ENCODE measurements around the gene CAMTA1. TPM values are rescaled to one million over a fixed set of nuclear protein-coding genes. Genes with fewer than 3 reads are reported as not detected.

CAMTA1 gene
- total RNA-seq, 1 donor from 2014 or later: 72.4 TPM

DNA sequence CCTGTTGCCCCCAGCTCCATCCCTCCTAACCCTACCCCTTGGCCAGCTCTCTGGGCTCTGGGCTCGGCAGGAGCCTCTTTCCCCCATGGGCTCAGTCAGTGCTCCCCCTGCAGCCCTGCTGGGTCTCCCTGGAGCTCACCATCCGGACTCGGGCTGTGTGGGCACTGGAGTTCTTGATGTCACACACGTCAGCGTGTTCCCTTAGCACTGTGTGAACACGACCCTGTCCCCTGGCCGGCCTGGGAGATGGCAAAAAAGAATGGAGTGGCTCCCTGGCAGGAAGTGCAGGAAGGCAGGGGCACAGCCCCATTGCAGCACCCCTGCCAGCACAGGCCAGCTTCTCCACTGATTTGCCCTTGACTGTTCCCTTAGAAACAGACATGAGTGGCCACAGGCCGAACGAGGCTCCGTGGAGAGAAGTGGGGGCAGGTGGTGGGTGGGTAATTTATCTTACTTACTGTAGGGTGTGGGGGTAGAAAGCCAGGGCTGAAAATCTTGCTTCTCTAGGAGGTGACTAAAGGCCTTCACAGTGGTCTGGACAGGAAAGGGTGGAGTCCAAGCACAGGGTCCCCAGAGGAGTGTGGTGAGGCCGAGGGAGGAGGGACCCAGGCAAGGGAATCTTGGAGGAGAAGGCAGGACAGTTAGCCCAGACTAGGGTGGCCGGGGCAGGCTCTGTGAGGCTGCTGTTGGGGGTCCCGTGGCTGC is 604.1 kb downstream of the CAMTA1 start:
- intact Hi-C loops (cut with DNase I): no loop called here
- DNase-seq (ENCODE audit: low spot score) (peak; percentile 52), ATAC-seq (no peak)

DNA sequence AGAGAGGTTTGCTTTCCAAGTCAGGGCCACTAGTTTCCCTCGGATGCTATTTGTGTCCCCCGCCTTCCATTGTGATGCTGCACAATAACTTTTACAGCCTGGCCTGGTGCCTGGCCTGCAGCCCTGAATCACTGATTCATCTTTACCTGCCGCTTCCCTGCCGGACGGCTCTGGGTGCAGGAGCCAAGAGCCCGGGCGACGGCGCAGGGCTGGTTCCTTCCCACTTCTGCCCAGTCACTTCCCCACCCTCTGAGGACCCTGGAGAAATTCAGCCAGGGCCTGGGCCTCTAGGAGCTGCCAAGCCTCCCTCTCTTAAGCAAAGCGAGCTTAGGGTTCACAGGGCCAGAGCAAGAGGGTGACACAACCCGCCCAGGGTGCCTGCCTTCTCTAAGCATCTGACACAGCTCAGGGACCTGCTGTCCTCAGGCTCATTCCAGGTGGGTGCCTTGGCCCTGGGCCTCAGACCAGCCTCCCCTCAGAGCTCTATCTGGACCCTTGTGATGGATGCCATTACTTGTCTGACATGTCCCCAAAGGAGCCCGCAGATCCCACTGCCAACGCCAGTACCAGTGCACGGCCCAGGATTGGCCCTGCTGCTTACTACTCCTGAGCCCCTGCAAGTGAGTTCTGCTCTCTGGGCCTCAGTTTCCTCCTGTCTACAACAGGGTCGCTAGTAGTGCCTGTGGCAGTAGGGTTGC is 604.8 kb downstream of the CAMTA1 start:
- intact Hi-C loops (cut with DNase I): no loop called here
- DNase-seq (ENCODE audit: low spot score) (no peak), ATAC-seq (no peak)

GRCh38 chr1:7390604-7391000 is 605.3 kb downstream of the CAMTA1 start:
- ATAC-seq (no peak), DNase-seq (ENCODE audit: low spot score) (no peak)

DNA sequence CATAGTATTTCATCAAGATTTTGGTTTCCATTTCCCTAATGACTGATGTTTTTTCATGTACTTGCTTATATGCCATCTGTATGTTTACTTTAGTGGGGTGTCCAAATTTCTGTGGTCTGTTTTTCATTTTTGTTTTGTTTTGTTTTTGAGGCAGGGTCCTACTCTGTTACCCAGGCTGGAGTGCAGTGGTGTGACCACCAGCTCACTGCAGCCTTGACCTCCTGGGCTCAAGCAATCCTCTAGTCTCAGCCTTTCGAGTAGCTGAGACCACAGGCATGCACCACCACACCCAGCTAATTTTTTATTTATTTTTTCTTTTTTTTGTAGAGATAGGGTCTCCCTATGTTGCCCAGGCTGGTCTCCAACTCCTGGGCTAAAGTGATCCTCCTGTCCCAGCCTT is 607.9 kb downstream of the CAMTA1 start:
- intact Hi-C loops (cut with DNase I): no loop called here
- DNase-seq (ENCODE audit: low spot score) (no peak), ATAC-seq (no peak)

More at GRCh38 chr1:7390604-7391000, 605.3 kb downstream of the CAMTA1 start:
- intact Hi-C loops (cut with DNase I): no loop called here

DNA sequence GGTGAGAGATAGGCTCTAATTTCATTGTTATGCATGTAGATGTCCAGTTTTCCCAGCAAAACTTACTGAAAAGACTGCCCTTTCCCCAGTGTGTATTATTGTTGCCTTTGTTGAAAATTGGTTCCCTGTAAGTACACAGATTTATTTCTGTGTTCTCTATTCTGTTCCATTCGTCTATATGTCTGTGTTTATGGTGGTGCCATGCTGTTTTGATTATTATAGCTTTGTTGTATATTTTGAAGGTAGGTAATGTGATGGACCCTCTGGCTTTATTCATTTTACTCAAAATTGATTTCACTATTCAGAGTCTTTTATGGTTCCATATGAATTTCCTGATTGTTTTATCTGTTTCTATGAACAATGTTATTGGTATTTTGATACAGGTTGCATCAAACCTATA is 610.0 kb downstream of the CAMTA1 start:
- DNase-seq (ENCODE audit: low spot score) (no peak), ATAC-seq (no peak)
- intact Hi-C loops (cut with DNase I): no loop called here

DNA sequence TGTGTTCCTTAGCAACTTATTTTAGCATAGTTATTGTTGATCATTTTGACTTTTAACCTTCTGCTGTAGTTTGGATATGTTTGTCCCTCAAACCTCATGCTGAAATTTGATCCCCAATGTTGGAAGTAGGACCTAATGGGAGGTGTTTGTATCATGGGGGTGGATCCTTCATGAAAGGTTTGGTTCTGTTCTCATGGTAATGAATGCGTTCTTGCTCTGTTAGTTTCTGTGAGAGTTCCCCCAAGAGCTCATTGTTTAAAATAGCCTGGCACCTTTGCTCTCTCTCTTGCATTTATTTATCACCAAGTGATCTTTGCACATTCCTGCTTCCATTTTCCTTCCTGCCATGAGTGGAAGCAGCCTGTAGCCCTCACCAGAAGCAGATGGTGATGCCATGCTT is 613.7 kb downstream of the CAMTA1 start:
- no peak for DNase-seq (ENCODE audit: low spot score)
- intact Hi-C loops (cut with DNase I): no loop called here

DNA sequence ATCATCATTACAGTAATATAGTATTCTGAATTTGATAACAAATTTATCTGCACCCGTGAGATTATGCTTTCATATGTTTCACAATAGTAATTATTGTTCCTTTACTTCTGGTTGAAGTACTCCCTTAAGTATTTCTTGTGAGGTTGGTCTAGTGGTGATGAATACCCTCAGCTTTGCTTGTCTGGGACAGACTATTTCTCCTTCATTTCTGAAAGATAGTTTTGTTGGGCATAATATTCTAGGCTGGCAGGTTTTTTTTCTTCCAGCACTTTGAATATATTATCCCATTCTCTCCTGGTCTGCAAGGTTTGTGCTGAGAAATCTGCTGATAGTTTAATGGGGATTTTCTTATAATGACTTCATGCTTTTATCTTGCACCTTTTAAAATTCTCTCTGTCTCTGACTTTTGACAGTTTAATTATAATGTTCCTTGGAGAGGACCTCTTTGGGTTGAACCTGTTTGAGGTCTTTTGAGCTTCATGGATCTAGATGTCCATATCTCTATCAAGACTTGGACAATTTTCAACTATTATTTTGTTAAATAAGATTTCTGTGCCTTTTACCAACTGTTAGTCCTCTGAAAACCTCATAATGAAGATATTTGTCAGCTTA is 614.4 kb downstream of the CAMTA1 start:
- ATAC-seq (no peak), DNase-seq (ENCODE audit: low spot score) (no peak)
- intact Hi-C loops (cut with DNase I): no loop called here

More for the DNA sequence above, 613.7 kb downstream of the CAMTA1 start:
- no peak for ATAC-seq

DNA sequence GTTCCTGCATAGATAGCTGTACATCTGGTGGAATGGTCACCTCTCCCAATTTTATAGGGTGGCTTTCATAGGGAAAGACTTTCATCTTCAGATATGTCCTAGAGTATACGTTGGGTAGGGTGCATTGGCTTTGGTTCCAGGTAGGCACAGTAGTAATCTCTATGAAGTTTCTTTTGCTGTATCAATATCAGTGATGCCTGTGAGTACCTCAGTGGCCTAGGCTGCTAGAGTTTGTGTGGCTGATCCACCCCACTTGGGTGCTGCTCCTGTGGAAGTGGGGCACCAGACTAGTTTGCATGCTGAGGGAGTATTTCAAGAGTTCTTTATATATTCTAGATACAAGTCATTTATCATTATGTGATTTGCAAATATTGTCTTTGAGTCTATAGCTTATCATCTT is 615.3 kb downstream of the CAMTA1 start:
- intact Hi-C loops (cut with DNase I): no loop called here
- DNase-seq (ENCODE audit: low spot score) (no peak), ATAC-seq (no peak)

GRCh38 chr1:7401814-7402547 is 616.7 kb downstream of the CAMTA1 start:
- ATAC-seq: no peak
- intact Hi-C loops (cut with DNase I): no loop called here
- no peak for DNase-seq (ENCODE audit: low spot score)

- no peak for DNase-seq (ENCODE audit: low spot score)
- intact Hi-C loops (cut with DNase I): no loop called here
- ATAC-seq: no peak
These were observed 617.2 kb downstream of the CAMTA1 start for GRCh38 chr1:7402548-7402850.

DNA sequence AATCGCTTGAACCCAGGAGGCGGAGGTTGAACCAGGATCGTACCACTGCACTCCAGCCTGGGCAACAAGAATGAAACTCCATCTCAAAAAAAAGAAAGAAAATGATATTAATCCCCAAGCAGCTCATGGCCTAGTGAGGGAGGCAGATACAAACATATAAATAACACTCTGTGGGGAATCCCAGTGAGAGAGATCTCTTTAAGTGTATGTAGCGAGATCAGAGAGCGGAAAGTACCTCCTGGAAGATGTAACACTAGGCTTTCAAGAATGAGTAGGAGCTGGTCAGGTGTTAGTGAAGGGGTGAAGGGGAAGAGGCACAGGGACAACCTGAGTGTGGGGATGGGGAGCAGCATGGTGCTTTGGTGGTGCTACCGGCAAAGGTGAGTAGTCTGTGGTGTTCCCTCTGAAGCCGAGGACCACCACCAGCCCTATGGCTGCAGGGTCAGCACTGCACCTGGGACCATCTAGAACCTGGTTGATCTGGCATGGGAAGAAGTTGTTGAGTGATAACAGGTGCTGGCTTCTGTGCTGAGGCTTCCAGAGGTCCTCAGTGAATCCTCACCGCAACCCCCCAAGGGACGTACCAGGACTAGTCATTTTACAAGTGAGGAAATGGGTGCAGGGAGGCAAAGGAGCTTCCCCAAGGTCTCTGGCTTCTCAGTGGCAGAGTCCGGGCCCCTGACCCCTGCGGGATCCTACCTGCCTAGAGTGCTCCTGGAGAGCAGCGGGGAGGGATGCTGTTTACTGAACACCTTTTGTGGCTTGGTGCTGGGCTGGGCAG is 618.2 kb downstream of the CAMTA1 start:
- DNase-seq (ENCODE audit: low spot score): no peak
- intact Hi-C loops (cut with DNase I): no loop called here
- ATAC-seq: no peak

DNA sequence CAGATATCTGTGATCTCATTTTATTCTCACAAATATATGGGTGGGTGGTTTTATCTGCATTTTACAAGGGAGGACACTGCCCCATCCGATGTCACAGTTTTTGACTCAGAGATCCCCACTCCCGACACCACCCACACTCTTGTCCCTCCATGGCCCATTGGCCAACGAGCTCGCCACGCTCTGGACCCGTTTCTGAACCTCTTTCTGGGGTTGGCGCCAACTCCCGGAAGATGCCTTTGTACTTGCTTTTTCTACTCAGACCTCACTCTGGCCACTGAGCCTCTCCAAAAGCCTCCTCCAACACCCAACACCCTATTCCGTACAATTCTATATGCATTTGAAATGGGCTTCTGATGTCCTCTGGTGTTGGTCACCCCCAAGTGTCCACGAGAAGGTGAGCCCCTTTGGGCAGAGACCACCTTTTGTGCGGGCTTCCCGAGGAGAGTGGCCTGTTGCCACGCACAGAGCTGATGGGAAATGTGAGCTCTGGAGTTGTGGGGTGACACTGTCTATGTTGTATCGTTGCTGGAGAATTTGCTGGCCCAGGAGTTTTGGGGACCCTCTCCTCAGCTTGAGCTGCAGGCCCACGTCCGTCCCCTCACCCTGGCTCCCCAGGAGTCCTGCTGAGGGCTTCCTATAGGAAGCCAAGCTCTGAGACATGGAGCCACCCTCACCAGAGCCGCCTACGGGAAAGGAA is 618.9 kb downstream of the CAMTA1 start:
- DNase-seq (ENCODE audit: low spot score): no peak
- intact Hi-C loops (cut with DNase I): no loop called here
- no peak for ATAC-seq

- DNase-seq (ENCODE audit: low spot score): no peak
- intact Hi-C loops (cut with DNase I): no loop called here
- ATAC-seq: no peak
These were observed 620.7 kb downstream of the CAMTA1 start for GRCh38 chr1:7405844-7406500.

GRCh38 chr1:7406641-7407543 is 621.6 kb downstream of the CAMTA1 start:
- intact Hi-C loops (cut with DNase I): no loop called here
- DNase-seq (ENCODE audit: low spot score) (no peak), ATAC-seq (no peak)

GRCh38 chr1:7407544-7407895 is 622.3 kb downstream of the CAMTA1 start:
- ATAC-seq: no peak
- no peak for DNase-seq (ENCODE audit: low spot score)
- intact Hi-C loops (cut with DNase I): no loop called here

DNA sequence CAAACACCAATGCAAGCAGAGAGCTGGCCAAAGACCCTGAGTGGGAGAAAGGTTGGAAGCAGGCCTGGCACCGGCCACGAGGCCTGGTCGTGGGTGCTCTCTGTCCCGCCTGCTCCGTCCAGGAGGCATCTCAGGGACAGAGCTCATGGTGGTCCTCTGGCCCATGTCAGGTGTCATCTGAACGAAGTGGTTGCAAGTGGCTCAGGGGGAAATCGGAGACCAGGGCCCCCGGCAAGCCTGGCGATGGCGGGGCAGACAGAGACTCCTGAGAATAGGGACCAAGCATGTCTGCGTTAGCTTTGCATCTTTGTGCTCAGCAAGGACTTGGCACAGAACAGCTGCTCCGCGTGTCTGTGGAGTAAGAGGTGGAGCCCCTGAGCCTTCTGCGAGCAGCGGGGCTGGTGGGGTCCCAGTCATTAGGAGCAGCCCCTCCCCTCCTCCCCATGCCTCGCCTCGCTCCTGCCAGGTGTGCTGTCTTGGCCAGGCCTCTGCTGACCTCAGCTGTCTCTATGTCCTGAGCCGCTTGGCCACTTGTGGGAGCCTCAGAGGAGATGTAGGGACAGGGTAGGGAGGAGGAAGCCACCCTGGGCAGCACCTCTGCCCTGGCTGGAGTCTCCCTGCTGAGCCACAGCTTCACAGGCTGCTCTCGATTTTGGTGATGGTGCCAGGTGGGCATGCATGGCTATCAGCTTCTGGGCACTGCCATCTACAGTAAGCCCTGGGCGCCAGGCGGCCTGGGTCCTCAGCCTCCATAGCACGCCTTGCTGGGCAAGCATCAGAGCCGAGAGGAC is 622.9 kb downstream of the CAMTA1 start:
- DNase-seq (ENCODE audit: low spot score): no peak
- intact Hi-C loops (cut with DNase I): no loop called here
- no peak for ATAC-seq

- ATAC-seq (no peak), DNase-seq (ENCODE audit: low spot score) (no peak)
- intact Hi-C loops (cut with DNase I): no loop called here
These were observed 623.5 kb downstream of the CAMTA1 start for GRCh38 chr1:7408771-7409150.

Measured in sciatic nerve (tissue), 2 donors.